Activated CD8-positive, alpha-beta memory T cell treated with anti-CD3 and anti-CD28 coated beads, Interleukin-2, amount 10 ng/mL, durations not matched to agents 7 days and 5 days (primary cell): ENCODE measurements around the gene PGBD5. TPM values are rescaled to one million over a fixed set of nuclear protein-coding genes. Genes with fewer than 3 reads are reported as not detected.

Source experiments
- ATAC-seq: fragments of 150-1000 bp; cut with Tn5 transposase; one replicate; pipeline ENCODE4 v1.10.0; 2021; ENCODE audit warnings: moderate library complexity
- CTCF ChIA-PET: fragments of 350-600 bp; sonication (Branson Sonifier 250); formaldehyde crosslinking; loops from one replicate; lab custom pipeline; 2021; ENCODE audit warnings: antibody characterized with exemption; lab: Charles Lee
- DNase-seq: peaks from one replicate; pipeline ENCODE4 v3.0.0-alpha.2; 2020
- H3K27ac Mint-ChIP-seq: one replicate; pipeline ENCODE4 v1.8.0; 2021; ENCODE audit warnings: mild to moderate bottlenecking, mixed read lengths
- H3K27me3 Mint-ChIP-seq: one replicate; pipeline ENCODE4 v1.8.0; 2021; ENCODE audit warnings: mixed read lengths
- H3K36me3 Mint-ChIP-seq: one replicate; pipeline ENCODE4 v1.8.0; 2021; ENCODE audit warnings: mild to moderate bottlenecking, mixed read lengths
- H3K4me1 Mint-ChIP-seq: one replicate; pipeline ENCODE4 v1.8.0; 2021; ENCODE audit warnings: mixed read lengths
- H3K4me3 Mint-ChIP-seq: one replicate; pipeline ENCODE4 v1.8.0; 2021; ENCODE audit warnings: mild to moderate bottlenecking, moderate library complexity, mixed read lengths
- H3K9me3 Mint-ChIP-seq: one replicate; pipeline ENCODE4 v1.8.0; 2022; ENCODE audit warnings: low read depth, mixed read lengths
- total RNA-seq, 2 experiments: library from RNA; stranded (reverse); gene quantifications; one replicate each; pipeline ENCODE4 v1.2.3, GENCODE V29; 2021

PGBD5 gene
- total RNA-seq, 2 experiments from 2014 or later = not detected

DNA sequence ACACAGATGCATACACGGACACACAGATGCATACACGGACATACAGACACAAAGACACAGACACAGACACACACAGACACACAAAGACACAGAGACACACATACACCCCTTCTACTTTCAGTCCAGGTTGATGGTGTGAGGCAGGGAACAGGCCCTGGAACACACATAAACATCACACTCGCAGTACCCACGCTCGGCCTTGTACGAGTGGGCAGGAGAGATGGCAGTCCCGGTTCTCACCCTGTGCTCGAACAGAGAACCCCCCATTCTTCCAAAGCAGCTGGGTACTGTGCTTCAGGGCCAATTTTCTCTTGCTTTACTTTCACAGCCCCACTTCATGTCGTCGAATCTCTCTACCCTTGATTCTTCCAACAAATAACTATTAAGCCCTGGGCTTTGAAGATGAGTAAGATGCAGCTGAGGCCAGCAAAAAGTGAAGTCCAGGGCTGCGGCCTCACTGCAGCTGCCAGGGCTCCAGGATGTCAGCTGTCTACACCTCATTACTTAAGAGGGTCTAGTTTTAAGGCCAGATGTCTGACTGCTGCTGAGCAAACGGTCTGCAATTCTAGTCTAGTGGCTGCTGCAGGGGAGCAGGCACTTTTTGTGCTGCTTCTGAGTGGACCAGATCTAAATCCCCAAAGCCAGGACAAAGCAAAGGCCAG lies 90.1 kb downstream of the PGBD5 start:
- no peaks in the 10 kb centered on the region for H3K4me1 Mint-ChIP-seq
- no peak for ATAC-seq
- H3K27ac Mint-ChIP-seq = no peak overlapping the region
- CTCF ChIA-PET = no interaction called here
- DNase-seq = no peak
- H3K4me3 Mint-ChIP-seq = no peak overlapping the region
- H3K9me3 Mint-ChIP-seq = no peaks in the 10 kb centered on the region
- H3K36me3 Mint-ChIP-seq = no peaks in the 10 kb centered on the region
- peaks cover 12% of the 10 kb centered on the region for H3K27me3 Mint-ChIP-seq

DNA sequence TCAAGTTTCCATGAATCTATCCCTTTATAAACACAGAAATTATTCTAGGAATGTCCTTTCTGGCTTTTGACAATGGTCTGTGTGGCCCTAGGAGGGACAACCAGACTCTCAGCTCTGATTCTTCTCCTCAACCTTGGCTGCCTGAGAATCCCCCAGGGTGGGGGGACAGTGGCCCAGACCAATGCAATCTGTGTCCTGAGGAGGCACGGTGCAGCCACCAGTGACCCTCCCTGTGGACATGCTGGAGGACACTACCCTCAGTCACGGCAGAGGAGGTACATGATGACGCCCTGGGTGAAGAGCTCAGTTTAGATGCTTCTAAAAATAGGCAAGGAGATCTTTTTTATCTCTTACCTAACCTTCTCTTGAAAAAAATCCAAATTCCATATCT lies 91.7 kb downstream of the PGBD5 start:
- Mint-ChIP-seq H3K36me3 (no peaks in the 10 kb centered on the region), H3K4me3 (no peak overlapping the region), H3K27ac (no peak overlapping the region), H3K4me1 (no peaks in the 10 kb centered on the region), H3K27me3 (peaks cover 6% of the 10 kb centered on the region), H3K9me3 (no peaks in the 10 kb centered on the region)
- CTCF ChIA-PET = no interaction called here
- no peak for DNase-seq
- no peak for ATAC-seq

DNA sequence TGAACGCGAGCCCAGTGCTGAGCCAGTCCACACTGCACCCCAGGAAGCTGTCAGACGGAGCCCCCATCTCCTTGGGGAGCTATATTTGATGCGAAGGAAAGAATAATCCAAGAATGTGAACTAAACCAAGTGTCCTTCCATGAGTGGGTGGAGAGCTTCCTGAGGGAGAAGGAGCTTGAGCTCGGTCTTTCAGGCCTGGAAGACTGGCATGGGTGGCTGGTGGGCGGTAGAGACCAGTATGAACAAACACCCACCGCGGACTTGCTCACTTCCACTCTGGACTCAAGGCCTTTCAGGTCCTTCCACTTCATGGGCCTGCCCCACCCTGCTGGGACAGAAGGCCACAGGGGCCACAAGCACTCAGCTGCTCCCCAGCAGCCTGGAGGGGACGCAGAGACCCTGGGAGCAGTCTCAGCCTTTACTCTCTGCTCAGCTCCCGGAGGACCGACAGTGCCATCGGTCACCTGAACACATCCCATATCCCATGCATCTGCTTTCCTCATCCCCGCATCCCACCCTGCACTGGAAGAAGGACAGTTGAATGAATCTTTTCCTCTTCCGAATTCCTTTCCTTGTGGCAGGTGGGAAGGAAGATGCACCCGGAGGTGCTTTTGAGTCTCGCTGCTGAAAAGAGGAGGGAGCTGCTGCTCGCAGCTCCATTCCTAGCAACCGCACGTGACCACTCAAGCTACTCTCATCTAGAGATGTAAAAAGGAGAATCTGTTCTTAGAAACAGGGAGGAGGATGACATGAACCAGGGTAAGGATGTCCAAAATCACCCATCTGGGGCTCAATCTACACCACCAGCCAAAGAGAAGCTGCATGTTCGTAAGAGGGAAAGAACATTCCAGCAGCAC lies 92.3 kb downstream of the PGBD5 start:
- Mint-ChIP-seq H3K27me3 (peaks cover 4% of the 10 kb centered on the region), H3K9me3 (no peaks in the 10 kb centered on the region), H3K4me1 (no peaks in the 10 kb centered on the region), H3K36me3 (no peaks in the 10 kb centered on the region), H3K4me3 (no peak overlapping the region), H3K27ac (no peak overlapping the region)
- CTCF ChIA-PET = no interaction called here
- no peak for DNase-seq
- ATAC-seq = no peak

DNA sequence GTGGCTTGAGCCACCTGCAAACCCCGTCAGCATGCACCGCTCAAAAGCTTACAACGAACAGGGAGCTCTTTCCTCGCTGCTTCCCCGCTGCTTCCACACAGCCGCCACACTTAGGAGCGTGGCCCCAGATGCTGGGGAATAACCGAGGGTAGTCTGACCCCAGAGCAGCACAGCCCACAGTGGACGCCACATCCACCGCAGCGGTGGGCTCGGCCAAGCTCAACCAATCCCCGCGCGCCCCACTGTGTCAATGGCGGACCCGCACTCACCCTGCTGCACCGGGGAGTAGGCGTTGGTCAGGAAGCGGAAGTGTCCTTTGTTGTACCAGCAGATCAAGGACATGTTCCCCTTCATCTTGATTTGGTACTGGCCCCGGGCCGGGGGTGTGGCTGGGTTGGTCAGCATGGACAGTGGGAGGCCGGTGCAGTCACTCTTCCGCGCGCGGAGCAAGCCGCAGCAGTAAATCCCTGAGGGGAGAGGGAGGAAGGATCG lies 93.5 kb downstream of the PGBD5 start:
- ATAC-seq (no peak), DNase-seq (no peak)
- H3K4me1 Mint-ChIP-seq = peaks cover 10% of the 10 kb centered on the region
- peaks cover 3% of the 10 kb centered on the region for H3K27me3 Mint-ChIP-seq
- H3K27ac Mint-ChIP-seq = no peak overlapping the region
- H3K9me3 Mint-ChIP-seq = no peaks in the 10 kb centered on the region
- H3K4me3 Mint-ChIP-seq = no peak overlapping the region
- CTCF ChIA-PET = no interaction called here
- no peaks in the 10 kb centered on the region for H3K36me3 Mint-ChIP-seq

DNA sequence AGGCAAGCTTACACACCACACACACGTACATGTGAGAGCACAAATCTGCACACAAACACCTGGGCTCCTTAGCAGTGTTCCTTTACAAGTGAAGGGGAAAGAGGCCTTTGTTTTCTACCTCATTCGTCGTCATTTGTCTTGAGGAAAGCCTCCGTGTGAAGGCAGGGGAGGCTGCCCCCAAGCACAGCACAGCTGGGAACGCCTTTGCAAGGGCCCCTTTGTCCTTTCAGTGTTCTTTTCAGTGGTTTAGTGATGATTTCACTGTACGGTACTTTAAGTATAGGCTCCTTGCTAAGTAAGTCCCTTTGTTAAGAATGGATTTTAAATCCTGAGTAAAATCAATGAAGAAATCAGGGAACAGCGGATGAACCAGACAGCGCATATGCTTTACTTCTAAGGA lies 94.1 kb downstream of the PGBD5 start:
- H3K4me3 Mint-ChIP-seq = no peak overlapping the region
- ATAC-seq = no peak
- no peaks in the 10 kb centered on the region for H3K36me3 Mint-ChIP-seq
- H3K27me3 Mint-ChIP-seq = peaks cover 2% of the 10 kb centered on the region
- CTCF ChIA-PET = no interaction called here
- no peaks in the 10 kb centered on the region for H3K9me3 Mint-ChIP-seq
- peaks cover 11% of the 10 kb centered on the region for H3K4me1 Mint-ChIP-seq
- DNase-seq = no peak
- H3K27ac Mint-ChIP-seq = no peak overlapping the region

DNA sequence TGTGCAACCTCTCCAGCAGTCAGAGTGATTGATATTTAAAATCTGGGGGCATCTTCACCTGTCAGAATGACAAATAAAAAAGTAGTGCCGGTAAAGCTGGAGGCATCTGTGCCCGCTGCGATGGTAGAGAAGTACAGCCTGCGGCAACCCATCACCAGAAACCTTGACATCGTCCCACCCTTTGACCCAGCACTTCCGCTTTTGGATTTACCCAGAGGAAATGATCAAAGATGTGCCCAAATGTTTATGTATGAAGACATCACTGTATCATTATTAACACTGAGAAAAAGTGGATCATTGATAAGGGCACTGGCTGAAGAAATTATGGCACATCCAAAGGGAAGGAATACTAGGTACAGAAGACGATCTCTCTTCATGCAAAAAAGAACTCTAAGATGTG lies 96.0 kb downstream of the PGBD5 start:
- ATAC-seq (no peak), DNase-seq (no peak)
- Mint-ChIP-seq H3K9me3 (no peaks in the 10 kb centered on the region), H3K4me1 (peaks cover 11% of the 10 kb centered on the region), H3K36me3 (no peaks in the 10 kb centered on the region), H3K27ac (no peak overlapping the region), H3K27me3 (peaks cover 2% of the 10 kb centered on the region), H3K4me3 (no peak overlapping the region)
- CTCF ChIA-PET = no interaction called here

DNA sequence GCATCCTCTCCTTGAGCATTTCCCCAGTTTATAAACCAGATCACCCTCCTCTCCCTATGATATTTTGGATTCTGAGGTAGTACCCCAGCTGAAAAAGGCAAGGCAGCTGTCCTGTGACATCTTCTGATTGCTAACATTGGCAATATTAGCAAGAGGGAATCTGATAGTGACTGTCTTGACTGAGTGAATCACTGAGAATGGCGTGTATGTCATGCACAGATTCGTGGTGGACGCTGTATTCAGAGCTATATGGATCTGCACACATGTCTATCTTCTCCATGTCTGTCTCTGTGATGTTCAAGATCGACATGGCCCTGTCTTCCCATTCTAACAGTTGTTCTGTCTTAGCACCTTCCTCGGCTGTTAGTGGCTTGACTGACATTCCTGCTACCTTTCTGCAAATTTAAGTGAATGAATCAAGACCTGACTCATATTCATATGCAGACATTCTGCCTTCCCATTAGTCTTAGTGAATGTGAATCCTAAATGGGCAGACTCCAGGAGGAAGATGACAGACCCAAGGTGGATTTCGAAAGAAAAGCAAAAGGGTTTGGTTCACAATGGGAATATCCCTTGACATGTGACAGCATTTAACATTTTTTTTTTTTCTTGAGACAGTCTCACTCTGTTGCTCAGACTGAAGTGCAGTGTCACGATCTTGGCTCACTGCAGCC lies 97.7 kb downstream of the PGBD5 start:
- DNase-seq = no peak
- Mint-ChIP-seq H3K27me3 (peaks cover 2% of the 10 kb centered on the region), H3K9me3 (no peaks in the 10 kb centered on the region), H3K4me3 (no peak overlapping the region), H3K36me3 (no peaks in the 10 kb centered on the region), H3K27ac (no peak overlapping the region), H3K4me1 (peaks cover 11% of the 10 kb centered on the region)
- ATAC-seq = no peak
- CTCF ChIA-PET = no interaction called here

DNA sequence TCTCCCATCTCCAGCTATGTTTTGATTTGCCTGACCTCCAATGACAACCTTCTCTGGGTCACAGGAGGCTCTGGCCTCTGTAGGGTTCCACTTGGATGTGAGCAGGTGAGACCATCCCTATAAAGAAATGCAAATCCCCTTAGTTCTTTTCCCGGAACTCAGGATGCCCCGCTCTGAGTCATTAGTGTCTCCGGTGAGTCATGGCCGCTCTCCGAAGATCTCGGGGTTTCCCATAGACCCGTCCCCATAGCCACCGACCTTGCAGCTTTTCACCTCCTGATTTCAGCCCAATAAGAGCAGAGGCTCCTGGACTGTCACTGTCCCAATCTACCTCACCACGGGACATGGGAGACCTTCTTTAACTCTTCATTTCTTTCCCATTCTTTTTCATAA lies 98.2 kb downstream of the PGBD5 start:
- peaks cover 11% of the 10 kb centered on the region for H3K4me1 Mint-ChIP-seq
- no peaks in the 10 kb centered on the region for H3K36me3 Mint-ChIP-seq
- CTCF ChIA-PET = no interaction called here
- H3K4me3 Mint-ChIP-seq = no peak overlapping the region
- no peak overlapping the region for H3K27ac Mint-ChIP-seq
- H3K9me3 Mint-ChIP-seq = no peaks in the 10 kb centered on the region
- H3K27me3 Mint-ChIP-seq = peaks cover 2% of the 10 kb centered on the region
- ATAC-seq = peak; percentile 76
- peak; percentile 50 for DNase-seq

DNA sequence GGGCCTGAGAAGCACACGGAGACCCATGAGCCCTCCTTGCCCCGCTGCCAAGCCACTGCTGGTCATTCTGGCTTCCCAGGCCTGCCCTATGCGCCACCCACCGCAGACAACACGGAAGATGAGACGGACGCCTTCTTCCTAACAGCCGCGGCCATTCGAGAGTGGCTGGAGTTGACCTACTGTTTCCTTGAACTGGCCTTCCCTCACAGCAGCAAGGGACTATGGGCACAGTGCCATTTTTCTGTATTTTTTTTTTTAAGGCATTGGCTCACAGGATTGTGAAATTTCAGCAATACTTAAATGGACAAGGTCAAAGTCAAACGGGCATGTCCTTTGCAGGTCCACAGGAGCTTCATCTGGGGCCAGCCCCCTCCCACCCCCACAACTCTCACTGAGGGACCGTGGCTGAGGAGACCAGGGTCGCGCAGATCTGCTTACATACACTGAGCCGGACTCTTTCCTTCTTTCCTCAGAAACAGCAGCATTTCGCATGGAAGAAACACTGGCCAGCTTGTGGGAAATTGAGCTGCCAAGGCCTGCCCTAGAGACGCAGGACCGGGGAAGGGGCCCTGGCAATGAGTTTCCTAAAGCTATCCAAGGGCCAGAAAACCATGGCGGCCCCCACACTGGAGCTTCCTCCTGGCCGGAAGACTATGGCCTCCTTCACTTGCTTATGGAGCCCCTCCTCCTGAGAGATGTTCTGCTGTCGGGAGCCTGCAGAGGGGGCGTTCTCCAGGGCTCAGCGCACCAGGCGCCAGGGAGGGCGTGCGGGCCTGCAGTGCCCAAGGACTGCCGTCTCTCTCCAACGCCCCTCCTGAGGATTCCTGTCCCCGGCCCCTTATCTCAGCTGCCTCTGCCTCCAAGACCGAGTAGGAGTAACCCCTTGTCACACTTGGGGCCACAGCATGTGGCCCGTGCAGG lies 98.9 kb downstream of the PGBD5 start:
- Mint-ChIP-seq H3K9me3 (no peaks in the 10 kb centered on the region), H3K4me3 (no peak overlapping the region), H3K27ac (no peak overlapping the region)

DNA sequence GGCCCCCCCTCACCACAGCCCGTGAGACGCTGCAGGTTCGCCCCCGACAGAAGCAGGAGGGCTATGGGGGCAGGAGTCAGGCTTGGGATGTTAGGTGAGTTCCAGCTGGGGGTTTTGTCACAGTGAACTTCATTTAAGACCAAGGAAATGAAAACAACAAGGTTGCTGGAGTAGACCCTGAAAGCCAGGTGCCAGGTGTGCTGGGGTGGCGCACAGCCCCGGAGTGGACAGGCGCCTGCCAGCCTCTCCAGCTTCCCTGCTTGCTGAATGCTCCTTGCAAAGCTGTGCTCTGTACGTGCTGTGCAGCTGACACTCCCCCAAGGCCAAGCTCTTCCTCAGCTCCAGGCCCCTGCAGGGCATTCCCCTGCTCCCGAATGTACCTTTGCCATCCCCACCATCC lies 102.4 kb downstream of the PGBD5 start:
- DNase-seq (no peak), ATAC-seq (no peak)
- H3K36me3 Mint-ChIP-seq = no peaks in the 10 kb centered on the region
- H3K9me3 Mint-ChIP-seq = no peaks in the 10 kb centered on the region
- no peak overlapping the region for H3K4me3 Mint-ChIP-seq
- CTCF ChIA-PET = no interaction called here
- no peak overlapping the region for H3K27ac Mint-ChIP-seq
- H3K27me3 Mint-ChIP-seq = peaks cover 2% of the 10 kb centered on the region
- peaks cover 11% of the 10 kb centered on the region for H3K4me1 Mint-ChIP-seq

More for the DNA sequence above, 98.9 kb downstream of the PGBD5 start:
- CTCF ChIA-PET = no interaction called here
- peak; percentile 12 for ATAC-seq
- peaks cover 11% of the 10 kb centered on the region for H3K4me1 Mint-ChIP-seq
- no peaks in the 10 kb centered on the region for H3K36me3 Mint-ChIP-seq
- DNase-seq = no peak
- peaks cover 2% of the 10 kb centered on the region for H3K27me3 Mint-ChIP-seq

DNA sequence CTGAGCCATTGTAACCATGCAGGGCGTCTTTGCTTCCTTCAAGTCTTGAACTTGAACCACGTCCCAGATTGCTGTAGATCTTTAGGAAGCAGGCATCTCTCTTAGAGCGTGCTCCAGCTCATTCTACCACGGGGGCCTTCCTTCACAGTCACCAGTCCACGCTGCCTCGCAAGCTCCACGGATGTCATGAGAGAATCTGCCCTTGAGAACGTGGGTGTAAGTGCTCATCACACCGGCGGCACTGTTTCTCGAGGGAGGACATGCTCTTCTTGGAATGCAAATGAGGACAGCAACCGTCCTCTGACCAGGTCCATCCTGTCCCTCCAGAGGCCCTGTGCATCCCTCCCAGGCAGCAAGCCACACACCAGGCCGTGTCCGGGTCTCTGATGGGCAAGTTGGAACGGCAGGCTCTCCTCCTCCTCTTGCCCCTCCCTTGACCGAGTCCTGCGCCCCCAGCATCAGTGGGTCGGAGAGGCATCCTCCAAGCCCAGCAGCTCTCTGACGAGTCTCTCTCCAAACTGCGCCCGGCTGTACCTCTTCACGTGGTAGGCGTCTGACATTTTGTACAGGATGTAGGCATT lies 103.1 kb downstream of the PGBD5 start:
- Mint-ChIP-seq H3K4me1 (peaks cover 5% of the 10 kb centered on the region), H3K9me3 (no peaks in the 10 kb centered on the region), H3K27me3 (peaks cover 2% of the 10 kb centered on the region), H3K36me3 (no peaks in the 10 kb centered on the region), H3K4me3 (no peak overlapping the region), H3K27ac (no peak overlapping the region)
- ATAC-seq (no peak), DNase-seq (no peak)
- CTCF ChIA-PET = no interaction called here

DNA sequence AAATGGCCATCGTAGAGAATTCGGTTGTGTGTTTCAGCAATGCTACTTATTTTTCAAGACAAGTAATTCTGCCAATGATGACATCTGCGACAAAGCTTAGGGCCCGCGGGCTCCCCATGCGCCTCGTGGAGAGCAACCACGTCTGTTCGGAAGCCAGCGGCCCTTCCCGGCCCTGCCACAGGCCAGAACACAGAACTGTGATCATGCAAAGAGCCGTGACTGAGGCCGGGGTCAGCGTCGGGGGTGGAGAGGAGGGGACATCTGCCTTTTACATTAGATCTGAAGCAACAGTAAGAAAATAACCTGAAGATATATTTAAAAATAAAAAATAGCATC lies 103.7 kb downstream of the PGBD5 start:
- Mint-ChIP-seq H3K4me1 (no peaks in the 10 kb centered on the region), H3K36me3 (no peaks in the 10 kb centered on the region), H3K9me3 (no peaks in the 10 kb centered on the region), H3K27me3 (peaks cover 2% of the 10 kb centered on the region), H3K4me3 (no peak overlapping the region), H3K27ac (no peak overlapping the region)
- ATAC-seq (no peak), DNase-seq (no peak)
- CTCF ChIA-PET = no interaction called here
